IMR-90 (cell line): ENCODE measurements around the gene KCTD13. TPM values are rescaled to one million over a fixed set of nuclear protein-coding genes. Genes with fewer than 3 reads are reported as not detected.

Experiments
- ATAC-seq: fragments of 200-7000 bp; cut with Tn5 transposase; 2 replicates; pipeline ENCODE4 v1.9.1; 2020; ENCODE audit warnings: low read depth, mild to moderate bottlenecking, moderate library complexity
- BruUV-seq: library from RNA; stranded (reverse); fragments of 400-500 nt; replicated peaks from 2 replicates; lab custom pipeline; 2021; lab: Mats Ljungman, UMichigan
- CTCF ChIA-PET: fragments of 300-600 bp; formaldehyde crosslinking; extraction: SDS; loops from one replicate; lab custom pipeline; 2021; ENCODE audit warnings: antibody characterized with exemption; lab: Yijun Ruan, JAX
- POLR2A ChIA-PET: fragments of 300-600 bp; sonication (Branson Sonifier 250); formaldehyde crosslinking; loops from one replicate; lab custom pipeline; 2022; ENCODE audit warnings: antibody characterized with exemption; ENCODE audit not compliant: unreplicated experiment; lab: Charles Lee
- DNase-seq: peaks from one replicate; pipeline ENCODE4 v3.0.0; 2013
- H2AFZ ChIP-seq: replicated peaks from 2 replicates; pipeline ENCODE3; 2013; ENCODE audit warnings: low read length, mild to moderate bottlenecking; ENCODE audit not compliant: poor library complexity
- H2AK5ac ChIP-seq: 2 replicates; pipeline ENCODE4 v1.6.1; 2013; ENCODE audit warnings: low read depth, low read length, inconsistent platforms
- H2AK9ac ChIP-seq: replicated peaks from 2 replicates; pipeline ENCODE3; 2013; ENCODE audit warnings: mild to moderate bottlenecking, low read depth, low read length, moderate library complexity; ENCODE audit not compliant: poor library complexity
- H2BK120ac ChIP-seq: 2 replicates; pipeline ENCODE4 v1.6.1; 2013; ENCODE audit warnings: low read depth, low read length, inconsistent platforms
- H2BK15ac ChIP-seq: 3 replicates; pipeline ENCODE4 v1.6.1; 2013; ENCODE audit warnings: low read depth, low read length, inconsistent platforms
- H2BK20ac ChIP-seq: 2 replicates; pipeline ENCODE4 v1.6.1; 2013; ENCODE audit warnings: low read depth, mild to moderate bottlenecking, inconsistent platforms, low read length, moderate library complexity
- H2BK5ac ChIP-seq: 2 replicates; pipeline ENCODE4 v1.6.1; 2013; ENCODE audit warnings: mild to moderate bottlenecking, low read depth, low read length, inconsistent platforms; ENCODE audit not compliant: poor library complexity, severe bottlenecking
- H3K14ac ChIP-seq: replicated peaks from 2 replicates; pipeline ENCODE4 v1.6.1; 2013; ENCODE audit warnings: low read depth, low read length, inconsistent platforms
- H3K18ac ChIP-seq: 2 replicates; pipeline ENCODE4 v1.6.1; 2013; ENCODE audit warnings: low read depth, low read length, control low read depth
- H3K23ac ChIP-seq: 2 replicates; pipeline ENCODE4 v1.6.1; 2013; ENCODE audit warnings: low read depth, low read length, inconsistent platforms
- H3K27ac ChIP-seq: 2 replicates; pipeline ENCODE4 v1.5.1; 2013; ENCODE audit warnings: mild to moderate bottlenecking, control low read depth, low read length; ENCODE audit not compliant: insufficient read depth
- H3K27me3 ChIP-seq: 2 replicates; pipeline ENCODE4 v1.6.1; 2013; ENCODE audit warnings: low read length; ENCODE audit not compliant: control insufficient read depth, insufficient read depth
- H3K36me3 ChIP-seq: 2 replicates; pipeline ENCODE4 v1.6.1; 2013; ENCODE audit warnings: low read length, mixed read lengths; ENCODE audit not compliant: control insufficient read depth, insufficient read depth
- H3K4ac ChIP-seq: 2 replicates; pipeline ENCODE4 v1.6.1; 2013; ENCODE audit warnings: low read depth, low read length, inconsistent platforms
- H3K4me1 ChIP-seq: 2 replicates; pipeline ENCODE4 v1.6.1; 2013; ENCODE audit warnings: low read length, mixed read lengths; ENCODE audit not compliant: control insufficient read depth, insufficient read depth
- H3K4me2 ChIP-seq: 2 replicates; pipeline ENCODE4 v1.6.1; 2013; ENCODE audit warnings: low read depth, mild to moderate bottlenecking, control low read depth, low read length, moderate library complexity
- H3K4me3 ChIP-seq: 2 replicates; pipeline ENCODE4 v1.5.1; 2013; ENCODE audit warnings: low read depth, mild to moderate bottlenecking, control low read depth, low read length, moderate library complexity; ENCODE audit not compliant: insufficient read depth
- H3K56ac ChIP-seq: 2 replicates; pipeline ENCODE4 v1.6.1; 2013; ENCODE audit warnings: low read length, inconsistent platforms; ENCODE audit not compliant: insufficient read depth; ENCODE audit errors: extremely low read depth
- H3K79me1 ChIP-seq, 2 experiments: 2 replicates each; pipeline ENCODE4 v1.6.1; 2013; ENCODE audit warnings: low read length in 2 of 2, inconsistent platforms in 1 of 2, low read depth in 1 of 2
- H3K9ac ChIP-seq: 2 replicates; pipeline ENCODE4 v1.6.1; 2013; ENCODE audit warnings: low read depth, low read length, control low read depth
- H3K9me1 ChIP-seq: 2 replicates; pipeline ENCODE4 v1.6.1; 2013; ENCODE audit warnings: low read length, inconsistent platforms; ENCODE audit not compliant: insufficient read depth
- H3K9me3 ChIP-seq: 2 replicates; pipeline ENCODE4 v1.6.1; 2013; ENCODE audit warnings: low read length; ENCODE audit not compliant: control insufficient read depth, insufficient read depth
- H4K20me1 ChIP-seq: 2 replicates; pipeline ENCODE4 v1.6.1; 2013; ENCODE audit warnings: low read length, inconsistent platforms; ENCODE audit not compliant: insufficient read depth
- H4K5ac ChIP-seq: 2 replicates; pipeline ENCODE4 v1.6.1; 2013; ENCODE audit warnings: mild to moderate bottlenecking, low read depth, low read length, control low read depth
- H4K8ac ChIP-seq, 2 experiments: 2 replicates each; pipeline ENCODE4 v1.6.1; 2013; ENCODE audit warnings: low read depth in 2 of 2, low read length in 2 of 2, control low read depth in 1 of 2, inconsistent platforms in 1 of 2
- H4K91ac ChIP-seq: 2 replicates; pipeline ENCODE4 v1.6.1; 2013; ENCODE audit warnings: low read depth, low read length, inconsistent platforms; ENCODE audit not compliant: insufficient read depth
- BHLHE40 ChIP-seq: fragments of 150-350 bp; IDR thresholded peaks from 2 replicates; pipeline ENCODE4 v1.6.1; 2016; ENCODE audit warnings: mild to moderate bottlenecking, low read depth, low read length
- CEBPB ChIP-seq: IDR thresholded peaks from 2 replicates; pipeline ENCODE4 v1.6.1; 2012; ENCODE audit warnings: low read depth, low read length, improper control_type of control experiment
- CHD1 ChIP-seq: IDR thresholded peaks from 2 replicates; pipeline ENCODE4 v1.6.1; 2012; ENCODE audit warnings: low read depth, low read length, improper control_type of control experiment
- FOS ChIP-seq: fragments of 150-350 bp; IDR thresholded peaks from 2 replicates; pipeline ENCODE4 v1.6.1; 2016; ENCODE audit warnings: low read depth, low read length
- MAFK ChIP-seq: IDR thresholded peaks from 2 replicates; pipeline ENCODE4 v1.6.1; 2012; ENCODE audit warnings: low read depth, low read length, improper control_type of control experiment
- MAZ ChIP-seq: IDR thresholded peaks from 2 replicates; pipeline ENCODE4 v1.6.1; 2012; ENCODE audit warnings: low read depth, mild to moderate bottlenecking, low read length, improper control_type of control experiment, moderate library complexity, borderline replicate concordance
- NFE2L2 ChIP-seq: fragments of 150-350 bp; IDR thresholded peaks from 2 replicates; pipeline ENCODE4 v1.6.1; 2016; ENCODE audit warnings: low read depth, mild to moderate bottlenecking, low read length
- POLR2A ChIP-seq: IDR thresholded peaks from 2 replicates; pipeline ENCODE4 v1.6.1; 2012; ENCODE audit warnings: mild to moderate bottlenecking, low read depth, low read length
- RAD21 ChIP-seq: IDR thresholded peaks from 2 replicates; pipeline ENCODE4 v1.6.1; 2012; ENCODE audit warnings: low read length, improper control_type of control experiment
- RCOR1 ChIP-seq: IDR thresholded peaks from 2 replicates; pipeline ENCODE4 v1.6.1; 2012; ENCODE audit warnings: mild to moderate bottlenecking, low read length, improper control_type of control experiment; ENCODE audit not compliant: insufficient replicate concordance
- RFX5 ChIP-seq: IDR thresholded peaks from 2 replicates; pipeline ENCODE4 v1.8.0; 2012; ENCODE audit warnings: low read depth, mild to moderate bottlenecking, low read length, moderate library complexity
- SMC3 ChIP-seq: fragments of 150-350 bp; IDR thresholded peaks from 2 replicates; pipeline ENCODE4 v1.6.1; 2016; ENCODE audit warnings: low read depth, mild to moderate bottlenecking, antibody characterized with exemption, low read length, moderate library complexity
- WGBS, 2 experiments: methylation state at CpG; one replicate each; pipeline versions ENCODE4 v1.1.5 to v1.1.7; 2013; ENCODE audit warnings: missing lambda C conversion rate in 2 of 2; ENCODE audit not compliant: insufficient read length in 1 of 2; ENCODE audit errors: extremely low coverage in 2 of 2; 5-methylcytosine and 5-hydroxymethylcytosine counted together
- dilution Hi-C: fragments of 300-500 bp; cut with HindIII; formaldehyde crosslinking; loops from one replicate; pipeline ENCODE4 v1.14.3; 2018; ENCODE audit warnings: low sequenced_read_pairs; ENCODE audit not compliant: unreplicated experiment
- in situ Hi-C: fragments of 300-500 bp; cut with MboI; formaldehyde crosslinking; loops from 3 replicates; pipeline ENCODE4 v1.14.3; 2019; ENCODE audit warnings: low sequenced_read_pairs, inconsistent platforms, mixed read lengths
- intact Hi-C: fragments of 100-400 bp; cut with micrococcal nuclease; formaldehyde crosslinking; loops from 2 replicates; pipeline ENCODE4 v1.10.0; 2022
- polyA plus RNA-seq, 3 experiments: library from polyadenylated mRNA; depleted of rRNA; stranded (reverse); fragments of >200 nt; gene quantifications; 2 replicates each; pipeline ENCODE4 v1.2.3, GENCODE V29; 2012; ENCODE audit warnings: low replicate concordance in 1 of 3
- total RNA-seq: library from RNA; depleted of rRNA; stranded (reverse); fragments of >200 nt; gene quantifications from 2 replicates; pipeline ENCODE4 v1.2.3, GENCODE V29; 2012
- TF ChIP-seq, protein P1 (sequence below): fragments of 150-350 bp; IDR thresholded peaks from 2 replicates; pipeline ENCODE4 v1.6.1; 2016; ENCODE audit warnings: low read depth, mild to moderate bottlenecking, low read length, moderate library complexity, borderline replicate concordance
- TF ChIP-seq, protein P2 (sequence below): conservative IDR thresholded peaks from 2 replicates; pipeline ENCODE4 v1.5.1; 2012; ENCODE audit warnings: mild to moderate bottlenecking, low read depth, low read length, improper control_type of control experiment
- TF ChIP-seq, protein P3 (sequence below): fragments of 150-350 bp; IDR thresholded peaks from 2 replicates; pipeline ENCODE4 v1.6.1; 2017; ENCODE audit warnings: mild to moderate bottlenecking, antibody characterized with exemption, low read length, low read depth

KCTD13 gene
- total and polyA plus RNA-seq, 2 of the 4 experiments (the other 2 are of a cell fraction) = 4.1 to 20.7 TPM

DNA sequence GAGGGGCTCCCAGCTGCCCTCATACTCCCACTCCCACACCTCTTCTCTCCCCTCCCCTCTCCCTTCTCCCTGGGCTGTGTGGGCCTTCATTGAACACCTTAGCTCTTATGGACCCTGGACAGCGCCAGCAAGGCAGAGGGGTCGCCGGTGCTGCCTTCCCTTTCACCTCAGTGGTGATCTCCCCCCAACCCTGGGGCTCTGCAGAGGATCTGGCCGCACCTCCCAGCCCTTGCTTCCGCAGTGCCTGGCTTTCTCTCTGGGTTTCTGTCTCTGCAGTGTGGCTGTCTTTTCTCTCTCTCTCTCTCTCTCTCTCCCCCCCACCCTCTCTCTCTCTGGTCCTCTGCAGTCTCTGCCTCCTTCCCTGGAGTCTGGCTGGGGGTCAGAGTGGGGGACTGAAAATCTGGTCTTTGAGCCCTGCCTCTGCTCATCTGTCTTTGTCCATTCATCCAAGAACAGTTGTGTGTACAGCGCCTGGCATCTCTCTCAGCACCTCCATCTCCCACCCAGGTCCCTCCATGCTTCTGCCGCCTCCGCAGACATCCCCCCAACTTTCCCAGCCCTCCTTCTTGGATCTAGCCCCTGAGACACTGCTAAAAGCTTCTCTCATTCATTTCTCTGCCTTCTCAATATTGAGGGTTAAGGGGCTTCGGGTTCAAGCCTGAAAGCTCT, 27.8 kb downstream of the KCTD13 start:
- WGBS, 2 experiments = no CpG with 5 or more reads among the region's 9 CpGs
- H3K36me3 ChIP-seq = 0 out of 2 replicates have a peak, but pooled peaks cover 2% of the 10 kb centered on the region
- ChIA-PET POLR2A (no interaction called here), CTCF (no interaction called here)
- no peak overlapping the region for H2BK5ac ChIP-seq
- H3K4me1 ChIP-seq = peaks cover 10% of the 10 kb centered on the region
- no peaks in the 10 kb centered on the region for H3K9me3 ChIP-seq
- H2AFZ ChIP-seq = peak overlapping the region; percentile 72
- in situ Hi-C loops = no loop called here
- peak overlapping the region; percentile 77 for H3K4me2 ChIP-seq
- H3K56ac ChIP-seq = no peak overlapping the region
- H2BK20ac ChIP-seq = no peak overlapping the region
- H3K79me1 ChIP-seq = peaks cover 4 to 19% of the 10 kb centered on the region in 2 experiments; a peak in 3 of 4 replicates
- H2BK15ac ChIP-seq = no peak overlapping the region
- H2AK9ac ChIP-seq = no peak overlapping the region
- H4K91ac ChIP-seq = no peak overlapping the region
- H4K5ac ChIP-seq = no peak overlapping the region
- no peak overlapping the region for H3K18ac ChIP-seq
- H3K4ac ChIP-seq = no peak overlapping the region
- H3K23ac ChIP-seq = no peak overlapping the region
- peaks cover 5% of the 10 kb centered on the region; the same call in 1 of the 2 replicates for H3K27me3 ChIP-seq
- no peaks in the 10 kb centered on the region; the same call in 1 of the 2 replicates for H3K9me1 ChIP-seq
- peaks cover 7% of the 10 kb centered on the region; the same call in 1 of the 2 replicates for H4K20me1 ChIP-seq
- H3K9ac ChIP-seq = peak overlapping the region; percentile 55
- H3K14ac ChIP-seq = no peak overlapping the region
- no peak overlapping the region for H4K8ac ChIP-seq
- intact Hi-C loops = no loop called here
- TF ChIP-seq CHD1 (no peak), POLR2A (no peak), FOS (no peak), MAZ (no peak), SMC3 (no peak), RFX5 (no peak), MAFK (no peak), CEBPB (no peak), RAD21 (no peak), NFE2L2 (no peak), RCOR1 (no peak), BHLHE40 (no peak)
- TF ChIP-seq, protein P1, sequence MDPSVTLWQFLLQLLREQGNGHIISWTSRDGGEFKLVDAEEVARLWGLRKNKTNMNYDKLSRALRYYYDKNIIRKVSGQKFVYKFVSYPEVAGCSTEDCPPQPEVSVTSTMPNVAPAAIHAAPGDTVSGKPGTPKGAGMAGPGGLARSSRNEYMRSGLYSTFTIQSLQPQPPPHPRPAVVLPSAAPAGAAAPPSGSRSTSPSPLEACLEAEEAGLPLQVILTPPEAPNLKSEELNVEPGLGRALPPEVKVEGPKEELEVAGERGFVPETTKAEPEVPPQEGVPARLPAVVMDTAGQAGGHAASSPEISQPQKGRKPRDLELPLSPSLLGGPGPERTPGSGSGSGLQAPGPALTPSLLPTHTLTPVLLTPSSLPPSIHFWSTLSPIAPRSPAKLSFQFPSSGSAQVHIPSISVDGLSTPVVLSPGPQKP = no peak
- TF ChIP-seq, protein P2, sequence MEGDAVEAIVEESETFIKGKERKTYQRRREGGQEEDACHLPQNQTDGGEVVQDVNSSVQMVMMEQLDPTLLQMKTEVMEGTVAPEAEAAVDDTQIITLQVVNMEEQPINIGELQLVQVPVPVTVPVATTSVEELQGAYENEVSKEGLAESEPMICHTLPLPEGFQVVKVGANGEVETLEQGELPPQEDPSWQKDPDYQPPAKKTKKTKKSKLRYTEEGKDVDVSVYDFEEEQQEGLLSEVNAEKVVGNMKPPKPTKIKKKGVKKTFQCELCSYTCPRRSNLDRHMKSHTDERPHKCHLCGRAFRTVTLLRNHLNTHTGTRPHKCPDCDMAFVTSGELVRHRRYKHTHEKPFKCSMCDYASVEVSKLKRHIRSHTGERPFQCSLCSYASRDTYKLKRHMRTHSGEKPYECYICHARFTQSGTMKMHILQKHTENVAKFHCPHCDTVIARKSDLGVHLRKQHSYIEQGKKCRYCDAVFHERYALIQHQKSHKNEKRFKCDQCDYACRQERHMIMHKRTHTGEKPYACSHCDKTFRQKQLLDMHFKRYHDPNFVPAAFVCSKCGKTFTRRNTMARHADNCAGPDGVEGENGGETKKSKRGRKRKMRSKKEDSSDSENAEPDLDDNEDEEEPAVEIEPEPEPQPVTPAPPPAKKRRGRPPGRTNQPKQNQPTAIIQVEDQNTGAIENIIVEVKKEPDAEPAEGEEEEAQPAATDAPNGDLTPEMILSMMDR = no peak
- TF ChIP-seq, protein P3, sequence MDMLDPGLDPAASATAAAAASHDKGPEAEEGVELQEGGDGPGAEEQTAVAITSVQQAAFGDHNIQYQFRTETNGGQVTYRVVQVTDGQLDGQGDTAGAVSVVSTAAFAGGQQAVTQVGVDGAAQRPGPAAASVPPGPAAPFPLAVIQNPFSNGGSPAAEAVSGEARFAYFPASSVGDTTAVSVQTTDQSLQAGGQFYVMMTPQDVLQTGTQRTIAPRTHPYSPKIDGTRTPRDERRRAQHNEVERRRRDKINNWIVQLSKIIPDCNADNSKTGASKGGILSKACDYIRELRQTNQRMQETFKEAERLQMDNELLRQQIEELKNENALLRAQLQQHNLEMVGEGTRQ = no peak
- H3K4me3 ChIP-seq = peak overlapping the region; percentile 47
- H2AK5ac ChIP-seq = no peak overlapping the region
- ATAC-seq = no peak
- dilution Hi-C loops = no loop called here
- H3K27ac ChIP-seq = no peak overlapping the region
- BruUV-seq = no TSS peak
- no peak for DNase-seq
- no peak overlapping the region for H2BK120ac ChIP-seq
